Measurements from ENCODE around the gene PITPNC1. TPM values are rescaled to one million over a fixed set of nuclear protein-coding genes. Genes with fewer than 3 reads are reported as not detected.

Gene PITPNC1
- total and polyA plus RNA-seq, 12 donors: 6.6 to 28.0 (median 11.5) TPM

DNA sequence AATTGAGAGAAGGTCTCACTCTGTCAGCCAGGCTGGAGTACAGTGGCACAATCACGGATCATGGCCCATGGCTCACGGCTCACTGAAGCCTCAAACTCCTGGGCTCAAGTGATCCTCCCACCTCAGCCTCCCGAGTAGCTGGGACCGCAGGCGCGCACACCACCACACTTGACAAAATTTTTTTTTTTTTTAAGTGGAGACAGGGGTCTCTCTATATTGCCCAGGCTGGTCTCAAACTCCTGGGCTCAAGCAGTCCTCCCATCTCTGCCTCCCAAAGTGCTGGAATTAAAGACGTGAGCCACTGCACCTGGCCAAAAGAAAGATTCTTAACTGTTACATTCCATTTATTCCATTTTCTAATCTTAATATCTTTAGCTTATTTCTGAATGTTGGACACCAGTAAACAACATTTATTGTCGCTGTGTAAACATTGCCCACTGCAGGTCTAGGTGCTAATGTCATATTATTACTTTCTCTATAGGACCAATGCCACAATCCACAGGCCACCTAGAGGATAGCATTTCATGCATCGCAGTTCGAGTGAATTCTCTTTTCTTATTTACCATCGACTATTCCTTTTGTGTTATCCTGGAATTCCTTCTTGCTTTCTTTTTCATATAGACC is 123.7 kb downstream of the PITPNC1 start:
- no peak for ATAC-seq
- WGBS, 2 donors: 97 to 98% methylated on average over 11 of the region's 11 CpGs
- H3K36me3 ChIP-seq: no peaks in the 10 kb centered on the region
- no peak overlapping the region for H3K4me3 ChIP-seq
- DNase-seq: no peak
- no peaks in the 10 kb centered on the region for H3K27me3 ChIP-seq
- peaks cover 0 to 33% (median 2%) of the 10 kb centered on the region in 9 donors for H3K4me1 ChIP-seq
- TF ChIP-seq, protein P1, sequence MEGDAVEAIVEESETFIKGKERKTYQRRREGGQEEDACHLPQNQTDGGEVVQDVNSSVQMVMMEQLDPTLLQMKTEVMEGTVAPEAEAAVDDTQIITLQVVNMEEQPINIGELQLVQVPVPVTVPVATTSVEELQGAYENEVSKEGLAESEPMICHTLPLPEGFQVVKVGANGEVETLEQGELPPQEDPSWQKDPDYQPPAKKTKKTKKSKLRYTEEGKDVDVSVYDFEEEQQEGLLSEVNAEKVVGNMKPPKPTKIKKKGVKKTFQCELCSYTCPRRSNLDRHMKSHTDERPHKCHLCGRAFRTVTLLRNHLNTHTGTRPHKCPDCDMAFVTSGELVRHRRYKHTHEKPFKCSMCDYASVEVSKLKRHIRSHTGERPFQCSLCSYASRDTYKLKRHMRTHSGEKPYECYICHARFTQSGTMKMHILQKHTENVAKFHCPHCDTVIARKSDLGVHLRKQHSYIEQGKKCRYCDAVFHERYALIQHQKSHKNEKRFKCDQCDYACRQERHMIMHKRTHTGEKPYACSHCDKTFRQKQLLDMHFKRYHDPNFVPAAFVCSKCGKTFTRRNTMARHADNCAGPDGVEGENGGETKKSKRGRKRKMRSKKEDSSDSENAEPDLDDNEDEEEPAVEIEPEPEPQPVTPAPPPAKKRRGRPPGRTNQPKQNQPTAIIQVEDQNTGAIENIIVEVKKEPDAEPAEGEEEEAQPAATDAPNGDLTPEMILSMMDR (IDR thresholded peaks at IDR 0.05): no peak
- H3K27ac ChIP-seq: no peak overlapping the region
- peaks cover 0 to 2% (median 0%) of the 10 kb centered on the region in 11 donors for H3K9me3 ChIP-seq
- intact Hi-C loops (cut with DNase I): loop anchor here in 1 of 10 donors (10.0 kb wide), 1 partner anchor 194 kb away; no protein-coding TSS in a partner anchor

DNA sequence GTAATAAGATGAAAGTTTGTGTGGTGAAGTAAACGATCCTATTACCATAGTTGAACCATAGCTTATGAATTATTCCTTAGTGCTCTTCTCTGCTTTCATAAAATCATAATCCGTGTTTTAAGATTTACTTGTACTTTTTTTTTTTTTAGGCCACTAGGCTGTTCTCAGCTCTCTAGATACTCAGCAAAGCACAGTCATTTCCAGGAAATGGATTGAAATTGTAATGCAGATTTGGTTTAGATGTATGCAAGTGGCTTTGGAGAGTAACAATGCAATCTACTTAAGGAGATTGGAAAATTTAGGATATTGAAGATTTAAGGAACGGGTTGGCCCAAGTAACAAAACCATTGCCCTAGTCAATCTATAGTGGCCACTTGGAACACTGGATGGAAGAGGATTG is 125.1 kb downstream of the PITPNC1 start:
- no peak overlapping the region for H3K4me3 ChIP-seq
- intact Hi-C loops (cut with DNase I): loop anchor here in 1 of 10 donors (10.0 kb wide), 1 partner anchor 193 kb away; no protein-coding TSS in a partner anchor
- no peak overlapping the region for H3K27ac ChIP-seq
- H3K27me3 ChIP-seq: no peaks in the 10 kb centered on the region
- H3K4me1 ChIP-seq: peaks cover 0 to 37% (median 3%) of the 10 kb centered on the region in 9 donors
- ATAC-seq (no peak), DNase-seq (no peak)
- H3K9me3 ChIP-seq: peaks cover 0 to 4% (median under 1%) of the 10 kb centered on the region in 11 donors
- no peaks in the 10 kb centered on the region for H3K36me3 ChIP-seq
- TF ChIP-seq, protein P1 (IDR thresholded peaks at IDR 0.05): no peak
- WGBS, 2 donors: 96% methylated on average over 3 of the region's 3 CpGs

DNA sequence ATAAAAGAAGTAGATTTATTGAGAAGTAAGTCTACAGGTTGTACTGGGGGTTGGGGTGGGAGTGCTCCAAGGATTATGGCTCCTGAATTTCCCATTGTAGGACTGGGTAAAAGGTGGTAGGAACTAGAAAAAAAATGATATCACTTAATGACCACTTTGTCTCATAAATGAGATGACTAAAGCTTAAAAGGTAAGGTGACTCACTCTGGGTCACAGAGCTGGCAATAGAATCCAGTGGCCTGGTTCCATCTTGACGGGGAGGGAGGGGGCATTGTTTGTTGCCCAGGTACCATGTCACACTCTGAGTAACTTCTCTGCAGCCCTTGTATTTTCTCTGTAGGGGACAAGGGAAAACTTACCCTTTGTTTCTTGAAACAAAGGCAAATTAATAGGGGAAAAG is 126.1 kb downstream of the PITPNC1 start:
- Histone ChIP-seq H3K4me3 (no peak overlapping the region), H3K36me3 (no peaks in the 10 kb centered on the region), H3K27ac (peak overlapping the region in 1 of 10 donors; percentile 36), H3K27me3 (no peaks in the 10 kb centered on the region), H3K9me3 (peaks cover 0 to 14% (median 11%) of the 10 kb centered on the region in 11 donors), H3K4me1 (peaks cover 0 to 37% (median 3%) of the 10 kb centered on the region in 9 donors)
- whole genome bisulfite sequencing, 2 donors: 77 to 80% methylated on average over 1 of the region's 1 CpG
- ATAC-seq (peak in 1 of 8 donors; percentile 58), DNase-seq (no peak)
- intact Hi-C loops (cut with DNase I): loop anchor here in 1 of 10 donors (10.0 kb wide), 1 partner anchor 192 kb away; no protein-coding TSS in a partner anchor
- TF ChIP-seq, protein P1 (IDR thresholded peaks at IDR 0.05): no peak

DNA sequence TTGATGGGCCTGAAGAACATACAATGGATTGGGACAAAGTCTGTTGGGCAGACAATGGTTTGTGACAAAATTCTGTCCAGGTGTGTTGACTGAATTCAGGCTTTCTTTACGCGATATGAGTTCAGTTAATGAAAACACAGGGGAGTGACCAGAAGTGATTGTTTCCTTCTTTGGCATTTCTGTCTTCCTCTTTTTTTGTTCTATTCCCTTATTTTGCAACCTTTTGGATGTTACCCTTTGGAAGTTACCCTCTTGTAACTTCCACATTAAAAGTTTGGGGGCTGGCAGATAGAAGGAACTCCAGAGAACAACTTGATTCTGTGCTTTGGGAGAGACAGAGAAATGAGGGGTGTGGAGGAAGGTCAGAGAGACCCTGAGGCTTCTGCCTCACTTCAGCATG is 126.7 kb downstream of the PITPNC1 start:
- ATAC-seq (no peak), DNase-seq (no peak)
- TF ChIP-seq, protein P1 (IDR thresholded peaks at IDR 0.05): no peak
- peak overlapping the region in 1 of 10 donors; percentile 36 for H3K27ac ChIP-seq
- 48 to 80% methylated on average over 2 of the region's 2 CpGs for WGBS, 2 donors
- no peaks in the 10 kb centered on the region for H3K27me3 ChIP-seq
- peaks cover 0 to 15% (median 11%) of the 10 kb centered on the region in 11 donors for H3K9me3 ChIP-seq
- intact Hi-C loops (cut with DNase I): loop anchor here in 1 of 10 donors (10.0 kb wide), 1 partner anchor 191 kb away; no protein-coding TSS in a partner anchor
- no peak overlapping the region for H3K4me3 ChIP-seq
- H3K36me3 ChIP-seq: no peaks in the 10 kb centered on the region
- H3K4me1 ChIP-seq: peaks cover 0 to 38% (median 3%) of the 10 kb centered on the region in 9 donors
